GM12878 (cell line): Measurements from ENCODE around the gene CAPSL. TPM values are rescaled to one million over a fixed set of nuclear protein-coding genes. Genes with fewer than 3 reads are reported as not detected.

Experiments
- BMI1 ChIP-seq: fragments of 450-650 bp; IDR thresholded peaks from 2 replicates; pipeline ENCODE4 v1.6.1; 2016; ENCODE audit warnings: mild to moderate bottlenecking, moderate library complexity, borderline replicate concordance
- CHD4 ChIP-seq: fragments of 200-600 bp; sonication (generic); IDR thresholded peaks from 2 replicates; pipeline ENCODE4 v1.6.1; 2016; ENCODE audit warnings: mild to moderate bottlenecking
- EED ChIP-seq: sonication (generic); IDR thresholded peaks from 2 replicates; pipeline ENCODE4 v1.6.1; 2016; ENCODE audit warnings: antibody characterized with exemption, low read depth
- ETV6 ChIP-seq, 2 experiments: fragments of 450-650 bp in 1 of 2; IDR thresholded peaks in 1 of 2; conservative IDR thresholded peaks in 1 of 2; 2 replicates each; pipeline ENCODE4 v1.6.1; 2014; ENCODE audit warnings: antibody characterized with exemption in 1 of 2, borderline replicate concordance in 1 of 2, low read depth in 1 of 2, mild to moderate bottlenecking in 1 of 2, moderate library complexity in 1 of 2
- EZH2 ChIP-seq: IDR thresholded peaks from 2 replicates; pipeline ENCODE4 v1.6.1; 2012; ENCODE audit warnings: low read depth, mild to moderate bottlenecking, control low read depth, inconsistent platforms, low read length, borderline replicate concordance; ENCODE audit not compliant: control insufficient read depth
- IRF4 ChIP-seq: IDR thresholded peaks from 2 replicates; pipeline ENCODE4 v1.6.1; 2011; ENCODE audit warnings: low read depth, low read length
- MYB ChIP-seq: fragments of 150-350 bp; IDR thresholded peaks from 2 replicates; pipeline ENCODE4 v1.6.1; 2014; ENCODE audit warnings: mild to moderate bottlenecking, low read depth, low read length, borderline replicate concordance
- MYC ChIP-seq: IDR thresholded peaks from 2 replicates; pipeline ENCODE4 v1.6.1; 2011; ENCODE audit warnings: mild to moderate bottlenecking, low read length, moderate library complexity, inconsistent platforms; ENCODE audit not compliant: insufficient read depth, insufficient replicate concordance, insufficient read length, severe bottlenecking
- PAX8 ChIP-seq: fragments of 450-650 bp; IDR thresholded peaks from 2 replicates; pipeline ENCODE4 v1.6.1; 2017; ENCODE audit warnings: mild to moderate bottlenecking, moderate library complexity
- RAD21 ChIP-seq: IDR thresholded peaks from 2 replicates; pipeline ENCODE4 v1.6.1; 2011; ENCODE audit warnings: mild to moderate bottlenecking, low read depth, low read length, moderate library complexity; ENCODE audit not compliant: insufficient read depth
- SUZ12 ChIP-seq: fragments of 200-600 bp; sonication (generic); IDR thresholded peaks from one replicate; pipeline ENCODE4 v1.6.1; 2018; ENCODE audit warnings: antibody characterized with exemption, mild to moderate bottlenecking; ENCODE audit not compliant: unreplicated experiment
- polyA plus RNA-seq, 11 experiments: library from polyadenylated mRNA; depleted of rRNA in 4 of 11; unstranded in 6 of 11; stranded (reverse) in 5 of 11; fragments of >200 nt; fragmentation: Nextera tagmentation in 4 of 11; fragmentation: Illumina TruSeq in 1 of 11; extraction: Ambion mirVana in 4 of 11; extraction: Trizol in 1 of 11; gene quantifications; 1 replicate in 1 of 11; 2 replicates in 10 of 11; pipeline versions ENCODE4 v1.2.1 to v1.2.3, GENCODE V29; 2011 to 2016; ENCODE audit warnings: inconsistent platforms in 2 of 11, missing spikeins in 2 of 11, low read depth in 1 of 11
- total RNA-seq, 4 experiments: library from RNA; depleted of rRNA in 3 of 4; stranded (reverse); fragments of >200 nt in 3 of 4; fragmentation: Illumina TruSeq in 1 of 4; extraction: Trizol in 1 of 4; gene quantifications; 2 replicates each; pipeline versions ENCODE4 v1.2.1 to v1.2.3, GENCODE V29; 2013 to 2021
- TF ChIP-seq, protein P1 (sequence below): fragments of 450-650 bp; IDR thresholded peaks from 2 replicates; pipeline ENCODE4 v1.6.1; 2017; ENCODE audit warnings: mild to moderate bottlenecking, low read depth, inconsistent platforms; ENCODE audit not compliant: poor library complexity, severe bottlenecking
- TF ChIP-seq, protein P2 (sequence below): fragments of 450-650 bp; IDR thresholded peaks from 2 replicates; pipeline ENCODE4 v1.6.1; 2016; ENCODE audit warnings: mild to moderate bottlenecking, moderate library complexity, borderline replicate concordance
- TF ChIP-seq, protein P3 (sequence below), 3 experiments: IDR thresholded peaks in 2 of 3; conservative IDR thresholded peaks in 1 of 3; 2 replicates each; pipeline ENCODE4 v1.5.1; 2011; ENCODE audit warnings: low read depth in 3 of 3, low read length in 3 of 3, mild to moderate bottlenecking in 3 of 3, control low read depth in 2 of 3, moderate library complexity in 2 of 3, inconsistent platforms in 1 of 3, mixed read lengths in 1 of 3; ENCODE audit not compliant: control insufficient read depth in 2 of 3, insufficient read depth in 1 of 3; ENCODE audit errors: extremely low read depth in 1 of 3
- TF ChIP-seq, protein P4 (sequence below): fragments of 450-650 bp; IDR thresholded peaks from 2 replicates; pipeline ENCODE4 v1.6.1; 2017; ENCODE audit warnings: low read depth, mild to moderate bottlenecking, moderate library complexity

CAPSL gene
- total and polyA plus RNA-seq, 10 of the 15 experiments (the other 5 are each of a cell fraction or from before 2014, with no cell fraction given) = 0.19 to 0.57 (median 0.20) TPM; not detected in 7

DNA sequence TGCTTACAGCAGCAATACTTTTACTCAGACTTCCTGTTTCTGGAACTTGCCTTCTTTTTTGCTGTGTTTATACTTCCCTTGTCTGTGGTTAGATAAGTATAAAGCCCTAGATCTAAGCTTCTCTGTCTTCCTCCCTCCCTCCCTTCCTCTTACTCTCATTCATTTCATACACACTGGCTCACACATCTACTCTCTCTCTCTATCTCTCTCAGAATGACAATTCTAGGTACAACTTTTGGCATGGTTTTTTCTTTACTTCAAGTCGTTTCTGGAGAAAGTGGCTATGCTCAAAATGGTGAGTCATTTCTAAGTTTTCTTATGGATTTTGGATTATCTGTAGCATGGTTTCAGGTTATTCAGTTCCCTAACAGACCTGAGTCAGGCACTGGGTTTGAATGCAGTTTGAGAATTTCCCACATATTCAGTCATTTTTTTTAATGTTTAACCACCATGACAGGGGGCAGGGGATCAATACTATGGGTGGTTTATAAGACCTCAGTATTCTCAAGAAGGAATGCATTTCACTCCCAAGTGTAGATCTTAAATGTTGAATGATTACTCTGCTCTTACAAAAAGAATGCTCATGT, 81.6 kb downstream of the CAPSL start, which contains the start of gene IL7R (continued):
- TF ChIP-seq MYC (no peak), BMI1 (no peak), PAX8 (no peak), ETV6 (conservative IDR thresholded peaks at IDR 0.05 in 1 of 2, IDR thresholded peaks at IDR 0.05 in 1 of 2; ENCODE audit: borderline replicate concordance in 1 of 2, low read depth in 1 of 2) (peak in 1 of 2 experiments; percentile 85; a peak in 2 of 4 replicates), MYB (no peak), CHD4 (no peak), SUZ12 (no peak), IRF4 (peak; percentile 20; the same call in 1 of the 2 replicates), EED (peak; percentile 67; the same call in 1 of the 2 replicates), EZH2 (no peak), RAD21 (no peak)
- TF ChIP-seq, protein P1, sequence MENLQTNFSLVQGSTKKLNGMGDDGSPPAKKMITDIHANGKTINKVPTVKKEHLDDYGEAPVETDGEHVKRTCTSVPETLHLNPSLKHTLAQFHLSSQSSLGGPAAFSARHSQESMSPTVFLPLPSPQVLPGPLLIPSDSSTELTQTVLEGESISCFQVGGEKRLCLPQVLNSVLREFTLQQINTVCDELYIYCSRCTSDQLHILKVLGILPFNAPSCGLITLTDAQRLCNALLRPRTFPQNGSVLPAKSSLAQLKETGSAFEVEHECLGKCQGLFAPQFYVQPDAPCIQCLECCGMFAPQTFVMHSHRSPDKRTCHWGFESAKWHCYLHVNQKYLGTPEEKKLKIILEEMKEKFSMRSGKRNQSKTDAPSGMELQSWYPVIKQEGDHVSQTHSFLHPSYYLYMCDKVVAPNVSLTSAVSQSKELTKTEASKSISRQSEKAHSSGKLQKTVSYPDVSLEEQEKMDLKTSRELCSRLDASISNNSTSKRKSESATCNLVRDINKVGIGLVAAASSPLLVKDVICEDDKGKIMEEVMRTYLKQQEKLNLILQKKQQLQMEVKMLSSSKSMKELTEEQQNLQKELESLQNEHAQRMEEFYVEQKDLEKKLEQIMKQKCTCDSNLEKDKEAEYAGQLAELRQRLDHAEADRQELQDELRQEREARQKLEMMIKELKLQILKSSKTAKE = no peak
- TF ChIP-seq, protein P2, sequence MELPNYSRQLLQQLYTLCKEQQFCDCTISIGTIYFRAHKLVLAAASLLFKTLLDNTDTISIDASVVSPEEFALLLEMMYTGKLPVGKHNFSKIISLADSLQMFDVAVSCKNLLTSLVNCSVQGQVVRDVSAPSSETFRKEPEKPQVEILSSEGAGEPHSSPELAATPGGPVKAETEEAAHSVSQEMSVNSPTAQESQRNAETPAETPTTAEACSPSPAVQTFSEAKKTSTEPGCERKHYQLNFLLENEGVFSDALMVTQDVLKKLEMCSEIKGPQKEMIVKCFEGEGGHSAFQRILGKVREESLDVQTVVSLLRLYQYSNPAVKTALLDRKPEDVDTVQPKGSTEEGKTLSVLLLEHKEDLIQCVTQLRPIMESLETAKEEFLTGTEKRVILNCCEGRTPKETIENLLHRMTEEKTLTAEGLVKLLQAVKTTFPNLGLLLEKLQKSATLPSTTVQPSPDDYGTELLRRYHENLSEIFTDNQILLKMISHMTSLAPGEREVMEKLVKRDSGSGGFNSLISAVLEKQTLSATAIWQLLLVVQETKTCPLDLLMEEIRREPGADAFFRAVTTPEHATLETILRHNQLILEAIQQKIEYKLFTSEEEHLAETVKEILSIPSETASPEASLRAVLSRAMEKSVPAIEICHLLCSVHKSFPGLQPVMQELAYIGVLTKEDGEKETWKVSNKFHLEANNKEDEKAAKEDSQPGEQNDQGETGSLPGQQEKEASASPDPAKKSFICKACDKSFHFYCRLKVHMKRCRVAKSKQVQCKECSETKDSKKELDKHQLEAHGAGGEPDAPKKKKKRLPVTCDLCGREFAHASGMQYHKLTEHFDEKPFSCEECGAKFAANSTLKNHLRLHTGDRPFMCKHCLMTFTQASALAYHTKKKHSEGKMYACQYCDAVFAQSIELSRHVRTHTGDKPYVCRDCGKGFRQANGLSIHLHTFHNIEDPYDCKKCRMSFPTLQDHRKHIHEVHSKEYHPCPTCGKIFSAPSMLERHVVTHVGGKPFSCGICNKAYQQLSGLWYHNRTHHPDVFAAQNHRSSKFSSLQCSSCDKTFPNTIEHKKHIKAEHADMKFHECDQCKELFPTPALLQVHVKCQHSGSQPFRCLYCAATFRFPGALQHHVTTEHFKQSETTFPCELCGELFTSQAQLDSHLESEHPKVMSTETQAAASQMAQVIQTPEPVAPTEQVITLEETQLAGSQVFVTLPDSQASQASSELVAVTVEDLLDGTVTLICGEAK = no peak
- TF ChIP-seq, protein P3, sequence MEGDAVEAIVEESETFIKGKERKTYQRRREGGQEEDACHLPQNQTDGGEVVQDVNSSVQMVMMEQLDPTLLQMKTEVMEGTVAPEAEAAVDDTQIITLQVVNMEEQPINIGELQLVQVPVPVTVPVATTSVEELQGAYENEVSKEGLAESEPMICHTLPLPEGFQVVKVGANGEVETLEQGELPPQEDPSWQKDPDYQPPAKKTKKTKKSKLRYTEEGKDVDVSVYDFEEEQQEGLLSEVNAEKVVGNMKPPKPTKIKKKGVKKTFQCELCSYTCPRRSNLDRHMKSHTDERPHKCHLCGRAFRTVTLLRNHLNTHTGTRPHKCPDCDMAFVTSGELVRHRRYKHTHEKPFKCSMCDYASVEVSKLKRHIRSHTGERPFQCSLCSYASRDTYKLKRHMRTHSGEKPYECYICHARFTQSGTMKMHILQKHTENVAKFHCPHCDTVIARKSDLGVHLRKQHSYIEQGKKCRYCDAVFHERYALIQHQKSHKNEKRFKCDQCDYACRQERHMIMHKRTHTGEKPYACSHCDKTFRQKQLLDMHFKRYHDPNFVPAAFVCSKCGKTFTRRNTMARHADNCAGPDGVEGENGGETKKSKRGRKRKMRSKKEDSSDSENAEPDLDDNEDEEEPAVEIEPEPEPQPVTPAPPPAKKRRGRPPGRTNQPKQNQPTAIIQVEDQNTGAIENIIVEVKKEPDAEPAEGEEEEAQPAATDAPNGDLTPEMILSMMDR (IDR thresholded peaks at IDR 0.05 in 2 of 3, conservative IDR thresholded peaks at IDR 0.05 in 1 of 3; ENCODE audit: control insufficient read depth in 2 of 3, extremely low read depth in 1 of 3, insufficient read depth in 1 of 3, low read depth in 3 of 3, low read length in 3 of 3) = no peak
- TF ChIP-seq, protein P4, sequence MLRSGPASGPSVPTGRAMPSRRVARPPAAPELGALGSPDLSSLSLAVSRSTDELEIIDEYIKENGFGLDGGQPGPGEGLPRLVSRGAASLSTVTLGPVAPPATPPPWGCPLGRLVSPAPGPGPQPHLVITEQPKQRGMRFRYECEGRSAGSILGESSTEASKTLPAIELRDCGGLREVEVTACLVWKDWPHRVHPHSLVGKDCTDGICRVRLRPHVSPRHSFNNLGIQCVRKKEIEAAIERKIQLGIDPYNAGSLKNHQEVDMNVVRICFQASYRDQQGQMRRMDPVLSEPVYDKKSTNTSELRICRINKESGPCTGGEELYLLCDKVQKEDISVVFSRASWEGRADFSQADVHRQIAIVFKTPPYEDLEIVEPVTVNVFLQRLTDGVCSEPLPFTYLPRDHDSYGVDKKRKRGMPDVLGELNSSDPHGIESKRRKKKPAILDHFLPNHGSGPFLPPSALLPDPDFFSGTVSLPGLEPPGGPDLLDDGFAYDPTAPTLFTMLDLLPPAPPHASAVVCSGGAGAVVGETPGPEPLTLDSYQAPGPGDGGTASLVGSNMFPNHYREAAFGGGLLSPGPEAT = 0 out of 2 replicates have a peak, but pooled peaks have one; percentile 10
